HEK293 (cell line): ENCODE data around the gene FIGNL2.

ENCODE experiments used
- CTCF ChIP-seq: fragments of 450-650 bp; formaldehyde crosslinking; IDR thresholded peaks from 2 replicates; pipeline ENCODE4 v1.5.1; 2016; ENCODE audit warnings: missing biosample characterization, missing genetic modification characterization
- GLI2 ChIP-seq: fragments of 450-650 bp; formaldehyde crosslinking; IDR thresholded peaks from 2 replicates; pipeline ENCODE4; 2017; ENCODE audit warnings: missing biosample characterization, missing genetic modification characterization, low read depth, borderline replicate concordance
- KLF1 ChIP-seq: fragments of 450-650 bp; formaldehyde crosslinking; IDR thresholded peaks from 2 replicates; pipeline ENCODE4 v1.5.1; 2016; ENCODE audit warnings: missing biosample characterization, missing genetic modification characterization
- MYNN ChIP-seq: fragments of 450-650 bp; formaldehyde crosslinking; IDR thresholded peaks from 2 replicates; pipeline ENCODE4 v1.5.1; 2016; ENCODE audit warnings: missing biosample characterization, missing genetic modification characterization, borderline replicate concordance
- TRIM28 ChIP-seq: IDR thresholded peaks from 2 replicates; pipeline ENCODE4 v1.6.1; 2011; ENCODE audit warnings: low read length, control low read depth, borderline replicate concordance
- ZBTB17 ChIP-seq: fragments of 450-650 bp; formaldehyde crosslinking; IDR thresholded peaks from 2 replicates; pipeline ENCODE4 v1.5.1; 2016; ENCODE audit warnings: missing biosample characterization, missing genetic modification characterization
- ZNF16 ChIP-seq: fragments of 450-650 bp; formaldehyde crosslinking; IDR thresholded peaks from 2 replicates; pipeline ENCODE4 v1.5.1; 2016; ENCODE audit warnings: low read depth, missing biosample characterization, missing genetic modification characterization
- ZNF701 ChIP-seq: fragments of 450-650 bp; formaldehyde crosslinking; IDR thresholded peaks from 2 replicates; pipeline ENCODE4 v1.5.1; 2016; ENCODE audit warnings: missing biosample characterization, missing genetic modification characterization
- ZNF830 ChIP-seq: fragments of 450-650 bp; IDR thresholded peaks from 2 replicates; pipeline ENCODE4 v1.5.0; 2018; ENCODE audit warnings: missing biosample characterization, missing genetic modification characterization, low read depth, mild to moderate bottlenecking, moderate library complexity
- TF ChIP-seq, protein P1 (sequence below): fragments of 450-650 bp; formaldehyde crosslinking; IDR thresholded peaks from 2 replicates; pipeline ENCODE4 v1.5.1; 2016; ENCODE audit warnings: missing biosample characterization, missing genetic modification characterization

GRCh38 chr12:51825216-51825615 lies 23.3 kb downstream of the FIGNL2 start:
- no peak for TF ChIP-seq CTCF (tag by site-specific recombination)
- no peak for TF ChIP-seq GLI2 (tag by site-specific recombination)
- TF ChIP-seq KLF1 (tag by site-specific recombination), result no peak
- no peak for TF ChIP-seq ZBTB17
- TF ChIP-seq MYNN (tag by site-specific recombination), result no peak
- no peak for TF ChIP-seq ZNF701 (tag by site-specific recombination)
- TF ChIP-seq ZNF830 (tag by site-specific recombination), result no peak
- TF ChIP-seq TRIM28, result no peak
- no peak for TF ChIP-seq ZNF16 (tag by site-specific recombination)
- TF ChIP-seq, protein P1, sequence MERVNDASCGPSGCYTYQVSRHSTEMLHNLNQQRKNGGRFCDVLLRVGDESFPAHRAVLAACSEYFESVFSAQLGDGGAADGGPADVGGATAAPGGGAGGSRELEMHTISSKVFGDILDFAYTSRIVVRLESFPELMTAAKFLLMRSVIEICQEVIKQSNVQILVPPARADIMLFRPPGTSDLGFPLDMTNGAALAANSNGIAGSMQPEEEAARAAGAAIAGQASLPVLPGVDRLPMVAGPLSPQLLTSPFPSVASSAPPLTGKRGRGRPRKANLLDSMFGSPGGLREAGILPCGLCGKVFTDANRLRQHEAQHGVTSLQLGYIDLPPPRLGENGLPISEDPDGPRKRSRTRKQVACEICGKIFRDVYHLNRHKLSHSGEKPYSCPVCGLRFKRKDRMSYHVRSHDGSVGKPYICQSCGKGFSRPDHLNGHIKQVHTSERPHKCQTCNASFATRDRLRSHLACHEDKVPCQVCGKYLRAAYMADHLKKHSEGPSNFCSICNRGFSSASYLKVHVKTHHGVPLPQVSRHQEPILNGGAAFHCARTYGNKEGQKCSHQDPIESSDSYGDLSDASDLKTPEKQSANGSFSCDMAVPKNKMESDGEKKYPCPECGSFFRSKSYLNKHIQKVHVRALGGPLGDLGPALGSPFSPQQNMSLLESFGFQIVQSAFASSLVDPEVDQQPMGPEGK, result no peak
